OCI-LY1 (cell line): ENCODE measurements around the gene ADORA2A.

ENCODE experiments used
- H2AFZ ChIP-seq: fragments of 200-600 bp; sonication (generic), shearing (Covaris generic); 2 replicates; pipeline ENCODE4 v1.6.0; 2014; ENCODE audit warnings: antibody characterized with exemption, mild to moderate bottlenecking, low read length
- H3F3A ChIP-seq: fragments of 200-600 bp; sonication (generic), shearing (Covaris generic); 2 replicates; pipeline ENCODE4 v1.6.0; 2014; ENCODE audit warnings: mild to moderate bottlenecking, antibody characterized with exemption, low read length, moderate library complexity; ENCODE audit not compliant: insufficient read depth
- H3K27ac ChIP-seq: fragments of 200-600 bp; sonication (generic); 2 replicates; pipeline ENCODE4 v1.5.1; 2014; ENCODE audit warnings: low read length, mixed run types, mild to moderate bottlenecking, low read depth; ENCODE audit not compliant: poor library complexity, severe bottlenecking
- H3K27me3 ChIP-seq: fragments of 200-600 bp; sonication (generic); 2 replicates; pipeline ENCODE4 v1.6.0; 2014; ENCODE audit warnings: antibody characterized with exemption, mild to moderate bottlenecking, low read length, moderate library complexity; ENCODE audit not compliant: insufficient read depth
- H3K36me3 ChIP-seq: fragments of 200-600 bp; sonication (generic); 2 replicates; pipeline ENCODE4 v1.6.1; 2014; ENCODE audit warnings: mild to moderate bottlenecking, antibody characterized with exemption, low read length, moderate library complexity, mixed read lengths; ENCODE audit not compliant: insufficient read depth
- H3K4me1 ChIP-seq: fragments of 200-600 bp; sonication (generic); 2 replicates; pipeline ENCODE4 v1.5.1; 2014; ENCODE audit warnings: mild to moderate bottlenecking, low read length, moderate library complexity; ENCODE audit not compliant: insufficient read depth, severe bottlenecking
- H3K4me2 ChIP-seq: fragments of 200-600 bp; sonication (generic), shearing (Covaris generic); 2 replicates; pipeline ENCODE4 v1.6.1; 2014; ENCODE audit warnings: low read length
- H3K4me3 ChIP-seq: fragments of 200-600 bp; sonication (generic); 2 replicates; pipeline ENCODE4 v1.5.1; 2014; ENCODE audit warnings: low read length, low read depth, mild to moderate bottlenecking, mixed read lengths; ENCODE audit not compliant: poor library complexity, severe bottlenecking
- H3K79me2 ChIP-seq: fragments of 200-600 bp; shearing (Covaris generic); 2 replicates; pipeline ENCODE4 v1.6.1; 2016; ENCODE audit warnings: mixed run types, low read length, mixed read lengths; ENCODE audit not compliant: insufficient read depth
- H3K9ac ChIP-seq: fragments of 200-600 bp; sonication (generic), shearing (Covaris generic); 2 replicates; pipeline ENCODE4 v1.6.1; 2014; ENCODE audit warnings: mild to moderate bottlenecking, low read length, mixed read lengths
- H3K9me2 ChIP-seq: fragments of 200-600 bp; sonication (generic), shearing (Covaris generic); 2 replicates; pipeline ENCODE4 v1.6.1; 2014; ENCODE audit warnings: low read depth, mild to moderate bottlenecking, low read length, mixed read lengths
- H3K9me3 ChIP-seq: fragments of 200-600 bp; shearing (Covaris generic); 2 replicates; pipeline ENCODE4 v1.6.1; 2014; ENCODE audit warnings: low read length, mixed read lengths
- H4K20me1 ChIP-seq: fragments of 200-600 bp; sonication (generic), shearing (Covaris generic); 2 replicates; pipeline ENCODE4 v1.6.0; 2016; ENCODE audit warnings: mild to moderate bottlenecking, low read length; ENCODE audit not compliant: insufficient read depth
- EZH2 ChIP-seq: fragments of 200-600 bp; sonication (generic), shearing (Covaris generic); IDR thresholded peaks from 2 replicates; pipeline ENCODE4 v1.8.0; 2017; ENCODE audit warnings: borderline replicate concordance, mixed run types, mild to moderate bottlenecking, antibody characterized with exemption, low read length, moderate library complexity, mixed read lengths
- TF ChIP-seq, protein P1 (sequence below): fragments of 200-600 bp; sonication (generic), shearing (Covaris generic); IDR thresholded peaks from 2 replicates; pipeline ENCODE4 v1.5.1; 2017; ENCODE audit warnings: mild to moderate bottlenecking, antibody characterized with exemption, low read length, moderate library complexity, mixed read lengths

ADORA2A gene

DNA sequence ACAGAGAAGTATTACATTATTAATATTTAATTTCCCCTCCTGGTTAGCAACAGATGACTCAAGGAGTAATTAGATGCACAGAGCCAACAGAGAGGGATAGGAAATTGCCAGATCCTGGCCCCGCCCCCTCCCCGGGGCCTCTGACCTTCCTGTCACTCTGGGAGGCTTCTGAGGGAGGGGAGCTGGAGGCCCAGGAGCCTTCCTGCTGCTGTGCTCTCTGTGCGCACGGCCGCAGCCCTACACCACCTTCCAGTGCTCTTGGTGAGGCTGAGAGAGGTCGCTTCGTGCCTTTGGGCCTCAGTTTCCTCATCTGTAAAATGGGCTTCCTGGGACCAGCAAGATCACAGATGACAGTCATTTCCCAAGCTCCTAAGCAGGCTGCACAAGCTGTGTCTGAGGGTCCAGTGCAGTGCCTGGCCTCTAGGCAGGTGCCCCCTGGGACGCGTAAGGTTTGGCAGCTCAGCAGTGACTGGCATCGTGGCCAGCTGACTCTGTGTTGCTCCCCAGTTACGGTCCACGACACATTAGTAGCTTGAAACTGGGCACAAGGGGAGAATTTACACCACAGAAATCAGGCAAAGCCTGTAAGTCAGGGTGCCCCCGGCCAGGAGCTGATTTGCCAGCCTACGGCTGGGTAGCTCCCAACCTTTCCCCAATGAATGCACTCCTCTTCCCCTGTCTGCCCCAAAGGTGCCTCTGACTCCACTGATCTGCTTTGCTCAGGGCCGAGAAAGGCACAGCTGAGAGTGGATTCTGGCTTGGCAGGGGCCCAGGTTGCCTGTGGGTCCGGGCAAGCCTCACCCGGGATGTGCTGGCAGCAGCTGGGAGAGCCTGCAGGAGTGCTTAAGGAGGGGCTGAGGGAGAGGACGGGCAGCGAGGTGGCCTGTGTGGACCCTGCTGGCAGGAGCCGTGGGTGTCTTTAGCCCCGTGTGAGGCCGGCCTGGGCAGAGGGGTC is 2.3 kb downstream of the ADORA2A start:
- H3K9me2 ChIP-seq, result no peaks in the 10 kb centered on the region
- H3K9me3 ChIP-seq, result no peaks in the 10 kb centered on the region
- peak overlapping the region; percentile 70 for H3K4me2 ChIP-seq
- no peak for TF ChIP-seq EZH2
- TF ChIP-seq, protein P1, sequence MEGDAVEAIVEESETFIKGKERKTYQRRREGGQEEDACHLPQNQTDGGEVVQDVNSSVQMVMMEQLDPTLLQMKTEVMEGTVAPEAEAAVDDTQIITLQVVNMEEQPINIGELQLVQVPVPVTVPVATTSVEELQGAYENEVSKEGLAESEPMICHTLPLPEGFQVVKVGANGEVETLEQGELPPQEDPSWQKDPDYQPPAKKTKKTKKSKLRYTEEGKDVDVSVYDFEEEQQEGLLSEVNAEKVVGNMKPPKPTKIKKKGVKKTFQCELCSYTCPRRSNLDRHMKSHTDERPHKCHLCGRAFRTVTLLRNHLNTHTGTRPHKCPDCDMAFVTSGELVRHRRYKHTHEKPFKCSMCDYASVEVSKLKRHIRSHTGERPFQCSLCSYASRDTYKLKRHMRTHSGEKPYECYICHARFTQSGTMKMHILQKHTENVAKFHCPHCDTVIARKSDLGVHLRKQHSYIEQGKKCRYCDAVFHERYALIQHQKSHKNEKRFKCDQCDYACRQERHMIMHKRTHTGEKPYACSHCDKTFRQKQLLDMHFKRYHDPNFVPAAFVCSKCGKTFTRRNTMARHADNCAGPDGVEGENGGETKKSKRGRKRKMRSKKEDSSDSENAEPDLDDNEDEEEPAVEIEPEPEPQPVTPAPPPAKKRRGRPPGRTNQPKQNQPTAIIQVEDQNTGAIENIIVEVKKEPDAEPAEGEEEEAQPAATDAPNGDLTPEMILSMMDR, result no peak
- H3K36me3 ChIP-seq, result no peaks in the 10 kb centered on the region
- H4K20me1 ChIP-seq, result no peaks in the 10 kb centered on the region
- H3K27ac ChIP-seq, result peak overlapping the region; percentile 99
- peak overlapping the region; percentile 69 for H3K4me3 ChIP-seq
- peak overlapping the region; percentile 68 for H3K9ac ChIP-seq
- no peaks in the 10 kb centered on the region for H3K79me2 ChIP-seq
- H3K27me3 ChIP-seq, result no peaks in the 10 kb centered on the region
- peaks cover 14% of the 10 kb centered on the region; the same call in 1 of the 2 replicates for H3F3A ChIP-seq
- H2AFZ ChIP-seq, result no peak overlapping the region
- H3K4me1 ChIP-seq, result peaks cover 100% of the 10 kb centered on the region

GRCh38 chr22:24430431-24431308 is 3.3 kb downstream of the ADORA2A start:
- H3K27me3 ChIP-seq, result no peaks in the 10 kb centered on the region
- H3K27ac ChIP-seq, result peak overlapping the region; percentile 99
- H3K4me1 ChIP-seq, result peaks cover 100% of the 10 kb centered on the region
- no peaks in the 10 kb centered on the region for H4K20me1 ChIP-seq
- H3K4me2 ChIP-seq, result peak overlapping the region; percentile 70
- no peak overlapping the region for H2AFZ ChIP-seq
- peak overlapping the region; percentile 69 for H3K4me3 ChIP-seq
- H3K9ac ChIP-seq, result peak overlapping the region; percentile 68; the same call in 1 of the 2 replicates
- no peaks in the 10 kb centered on the region for H3K9me2 ChIP-seq
- H3K79me2 ChIP-seq, result no peaks in the 10 kb centered on the region
- H3K36me3 ChIP-seq, result no peaks in the 10 kb centered on the region; the same call in 1 of the 2 replicates
- peaks cover 19% of the 10 kb centered on the region; the same call in 1 of the 2 replicates for H3F3A ChIP-seq
- TF ChIP-seq, protein P1, result no peak
- no peak for TF ChIP-seq EZH2
- no peaks in the 10 kb centered on the region for H3K9me3 ChIP-seq

DNA sequence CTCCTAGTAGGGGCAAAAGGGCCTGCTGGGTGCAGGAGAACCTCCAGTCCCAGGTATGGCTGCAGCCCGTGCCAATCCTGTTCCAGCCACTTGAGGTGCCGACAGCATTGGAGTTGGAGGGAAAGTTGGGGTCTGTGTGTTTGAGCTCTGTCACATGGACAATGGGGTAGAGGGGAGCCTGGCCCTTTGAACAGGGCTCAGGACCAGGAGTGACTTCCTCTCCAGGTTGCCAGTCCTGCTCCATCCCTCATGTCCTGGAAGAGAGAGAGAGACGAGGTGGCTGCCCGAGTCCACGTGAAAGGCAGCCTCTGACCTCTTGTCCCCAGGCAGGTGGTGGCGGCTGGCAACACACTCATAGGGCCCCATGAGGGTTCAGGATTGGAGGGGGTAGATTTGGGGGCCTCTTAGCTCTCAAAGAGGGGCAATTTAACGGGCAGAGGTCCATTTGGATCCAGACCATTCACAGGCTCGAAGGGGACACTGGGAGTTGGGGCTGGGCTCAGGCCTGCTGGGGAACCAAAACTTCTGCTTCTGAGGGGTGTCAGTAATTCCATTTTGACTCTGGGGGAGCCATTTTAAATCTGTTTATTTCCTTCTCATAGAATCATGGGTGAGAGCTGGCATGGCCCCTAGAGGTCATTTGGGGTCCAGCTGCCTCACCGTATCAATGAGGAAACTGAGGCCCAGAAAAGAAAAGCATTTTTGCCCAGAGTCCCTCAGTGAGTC is 4.1 kb downstream of the ADORA2A start:
- H3K4me3 ChIP-seq, result peak overlapping the region; percentile 69
- no peaks in the 10 kb centered on the region for H4K20me1 ChIP-seq
- no peaks in the 10 kb centered on the region; the same call in 1 of the 2 replicates for H3K36me3 ChIP-seq
- no peaks in the 10 kb centered on the region for H3K9me3 ChIP-seq
- H2AFZ ChIP-seq, result no peak overlapping the region
- peak overlapping the region; percentile 70 for H3K4me2 ChIP-seq
- peaks cover 100% of the 10 kb centered on the region for H3K4me1 ChIP-seq
- peaks cover 19% of the 10 kb centered on the region; the same call in 1 of the 2 replicates for H3F3A ChIP-seq
- H3K27ac ChIP-seq, result peak overlapping the region; percentile 99
- H3K79me2 ChIP-seq, result no peaks in the 10 kb centered on the region
- peak overlapping the region; percentile 14; the same call in 1 of the 2 replicates for H3K9ac ChIP-seq
- no peaks in the 10 kb centered on the region for H3K27me3 ChIP-seq
- TF ChIP-seq EZH2, result no peak
- TF ChIP-seq, protein P1, result no peak
- no peaks in the 10 kb centered on the region for H3K9me2 ChIP-seq
